HG02763 (cell line): Measurements from ENCODE around the gene COX8A.

Experiments used
- ATAC-seq: cut with Tn5 transposase; IDR thresholded peaks from one replicate; pipeline ENCODE4 v1.9.1; 2021; ENCODE audit warnings: mild to moderate bottlenecking, moderate library complexity; ENCODE audit not compliant: unreplicated experiment

Gene COX8A

GRCh38 chr11:64019106-64020037 is 45.0 kb downstream of the COX8A start:
- no peak for ATAC-seq

GRCh38 chr11:64020976-64021756 is 46.7 kb downstream of the COX8A start:
- no peak for ATAC-seq

GRCh38 chr11:64021757-64022093 is 47.3 kb downstream of the COX8A start:
- no peak for ATAC-seq

- no peak for ATAC-seq
Measured at GRCh38 chr11:64022125-64022784, 47.8 kb downstream of the COX8A start.

- no peak for ATAC-seq
Measured at GRCh38 chr11:64023712-64024710, 49.6 kb downstream of the COX8A start.

GRCh38 chr11:64025205-64025604 is 50.8 kb downstream of the COX8A start:
- ATAC-seq: no peak
